Neural crest cell (in vitro differentiated cells): ENCODE data around the gene SLC39A11. TPM values are rescaled to one million over a fixed set of nuclear protein-coding genes. Genes with fewer than 3 reads are reported as not detected.

Experiments used
- DNase-seq: peaks from one replicate; pipeline ENCODE4 v3.0.0; 2021; ENCODE audit warnings: low read depth, mixed read lengths, low spot score
- H3K27ac Mint-ChIP-seq: one replicate; pipeline ENCODE4 v1.8.0; 2021; ENCODE audit warnings: mild to moderate bottlenecking, mixed read lengths; ENCODE audit not compliant: unreplicated experiment
- H3K27me3 Mint-ChIP-seq: 2 replicates; pipeline ENCODE4 v1.8.0; 2021; ENCODE audit warnings: low read depth, mild to moderate bottlenecking, mixed read lengths
- H3K36me3 Mint-ChIP-seq: 2 replicates; pipeline ENCODE4 v1.8.0; 2021; ENCODE audit warnings: low read depth, mild to moderate bottlenecking, mixed read lengths
- H3K4me1 Mint-ChIP-seq: 2 replicates; pipeline ENCODE4 v1.8.0; 2021; ENCODE audit warnings: mixed read lengths
- H3K4me3 Mint-ChIP-seq: one replicate; pipeline ENCODE4 v1.8.0; 2021; ENCODE audit warnings: mild to moderate bottlenecking, mixed read lengths
- H3K9me3 Mint-ChIP-seq: 2 replicates; pipeline ENCODE4 v1.8.0; 2021; ENCODE audit warnings: mixed read lengths
- total RNA-seq: library from RNA; stranded (reverse); gene quantifications from 2 replicates; pipeline ENCODE4 v1.2.1, GENCODE V29; 2021
- TF ChIP-seq, protein P1 (sequence below): fragments of 200-600 bp; sonication (generic); conservative IDR thresholded peaks from 2 replicates; pipeline ENCODE4 v1.5.0; 2021; ENCODE audit warnings: antibody characterized with exemption, mild to moderate bottlenecking

Gene SLC39A11
- total RNA-seq, 1 donor from 2014 or later, result 11.3 TPM

DNA sequence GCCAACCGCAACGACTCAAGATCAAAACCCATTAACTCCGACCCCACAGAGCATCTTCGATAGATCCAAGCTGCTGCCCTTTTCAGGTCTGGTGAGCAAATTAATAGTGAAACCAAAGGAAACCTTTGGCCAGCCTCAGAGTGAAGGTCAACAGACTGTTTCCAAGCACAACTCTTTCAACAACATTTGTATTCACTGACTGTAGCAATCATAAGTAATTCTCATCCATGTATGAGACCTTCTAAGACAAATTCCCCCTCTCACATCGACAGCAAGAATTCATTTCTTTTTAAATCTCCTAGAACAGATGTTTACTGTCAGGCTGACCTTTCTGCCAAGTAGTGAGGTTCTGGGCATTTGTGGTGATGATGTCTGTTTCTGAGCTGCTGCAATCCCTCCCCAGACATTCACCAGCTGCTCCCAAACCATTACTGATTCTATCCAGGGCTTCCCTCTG is 64.2 kb downstream of the SLC39A11 start:
- H3K4me1 Mint-ChIP-seq, result peaks cover 8% of the 10 kb centered on the region
- peaks cover 2% of the 10 kb centered on the region for H3K36me3 Mint-ChIP-seq
- peaks cover 3% of the 10 kb centered on the region for H3K9me3 Mint-ChIP-seq
- TF ChIP-seq, protein P1, sequence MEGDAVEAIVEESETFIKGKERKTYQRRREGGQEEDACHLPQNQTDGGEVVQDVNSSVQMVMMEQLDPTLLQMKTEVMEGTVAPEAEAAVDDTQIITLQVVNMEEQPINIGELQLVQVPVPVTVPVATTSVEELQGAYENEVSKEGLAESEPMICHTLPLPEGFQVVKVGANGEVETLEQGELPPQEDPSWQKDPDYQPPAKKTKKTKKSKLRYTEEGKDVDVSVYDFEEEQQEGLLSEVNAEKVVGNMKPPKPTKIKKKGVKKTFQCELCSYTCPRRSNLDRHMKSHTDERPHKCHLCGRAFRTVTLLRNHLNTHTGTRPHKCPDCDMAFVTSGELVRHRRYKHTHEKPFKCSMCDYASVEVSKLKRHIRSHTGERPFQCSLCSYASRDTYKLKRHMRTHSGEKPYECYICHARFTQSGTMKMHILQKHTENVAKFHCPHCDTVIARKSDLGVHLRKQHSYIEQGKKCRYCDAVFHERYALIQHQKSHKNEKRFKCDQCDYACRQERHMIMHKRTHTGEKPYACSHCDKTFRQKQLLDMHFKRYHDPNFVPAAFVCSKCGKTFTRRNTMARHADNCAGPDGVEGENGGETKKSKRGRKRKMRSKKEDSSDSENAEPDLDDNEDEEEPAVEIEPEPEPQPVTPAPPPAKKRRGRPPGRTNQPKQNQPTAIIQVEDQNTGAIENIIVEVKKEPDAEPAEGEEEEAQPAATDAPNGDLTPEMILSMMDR, result no peak
- H3K27me3 Mint-ChIP-seq, result no peaks in the 10 kb centered on the region
- no peak overlapping the region for H3K4me3 Mint-ChIP-seq
- DNase-seq, result no peak
- H3K27ac Mint-ChIP-seq, result no peak overlapping the region

DNA sequence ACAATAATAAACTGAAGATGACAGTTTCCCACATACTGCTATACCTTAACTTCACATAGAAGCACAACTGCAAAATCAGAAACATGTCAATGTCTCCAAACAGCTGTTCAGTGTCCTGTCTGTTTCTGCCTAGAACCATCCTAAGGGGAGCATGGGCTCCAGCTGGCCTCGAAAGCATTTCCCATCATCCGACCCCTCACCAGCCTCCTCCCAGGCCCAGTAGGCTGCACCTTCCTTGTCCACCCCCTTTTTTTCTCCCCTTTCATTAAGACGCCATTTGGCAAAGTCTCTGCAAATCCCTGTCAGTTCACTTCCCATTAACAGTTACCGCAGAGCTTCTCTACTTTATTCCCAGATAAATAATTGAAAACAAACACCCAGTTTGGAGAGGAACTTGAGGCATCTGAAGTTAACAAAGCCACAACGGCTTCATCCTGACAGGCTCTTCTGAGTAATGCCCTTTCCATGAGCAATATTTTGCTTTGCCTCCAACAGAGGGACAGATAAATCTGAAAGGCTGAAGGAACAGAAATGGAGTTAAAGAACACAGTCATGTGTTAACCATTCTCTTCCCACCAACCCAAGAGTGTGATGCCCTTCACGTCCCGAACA is 65.3 kb downstream of the SLC39A11 start:
- Mint-ChIP-seq H3K27ac (no peak overlapping the region), H3K4me3 (no peak overlapping the region), H3K4me1 (peaks cover 8% of the 10 kb centered on the region), H3K9me3 (no peaks in the 10 kb centered on the region), H3K36me3 (no peaks in the 10 kb centered on the region), H3K27me3 (no peaks in the 10 kb centered on the region)
- TF ChIP-seq, protein P1, result no peak
- DNase-seq, result no peak

DNA sequence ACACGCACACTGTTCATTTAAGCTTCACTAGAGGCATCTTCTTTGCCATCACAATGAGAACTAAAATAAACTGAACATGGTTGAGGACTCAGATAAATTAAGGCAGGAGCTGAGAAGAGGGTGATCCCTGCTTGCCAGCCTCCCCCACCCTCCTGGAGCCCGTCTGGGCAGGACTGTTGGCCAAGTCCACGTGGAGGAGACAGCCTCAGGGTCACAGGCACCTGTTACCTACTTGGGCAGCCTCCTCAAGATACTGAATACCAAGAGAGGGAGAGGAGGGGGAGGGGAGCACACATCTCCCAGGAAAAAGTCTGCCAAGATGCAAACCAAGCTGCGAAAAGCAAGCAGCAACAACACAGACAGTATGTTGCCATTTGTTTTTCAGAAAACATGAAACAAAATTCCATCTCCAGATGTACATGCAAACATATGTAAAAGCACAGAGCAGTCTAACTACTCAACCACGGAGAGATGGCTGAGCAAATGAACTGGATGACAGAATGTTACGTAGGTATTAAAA is 67.4 kb downstream of the SLC39A11 start:
- H3K36me3 Mint-ChIP-seq, result no peaks in the 10 kb centered on the region

DNA sequence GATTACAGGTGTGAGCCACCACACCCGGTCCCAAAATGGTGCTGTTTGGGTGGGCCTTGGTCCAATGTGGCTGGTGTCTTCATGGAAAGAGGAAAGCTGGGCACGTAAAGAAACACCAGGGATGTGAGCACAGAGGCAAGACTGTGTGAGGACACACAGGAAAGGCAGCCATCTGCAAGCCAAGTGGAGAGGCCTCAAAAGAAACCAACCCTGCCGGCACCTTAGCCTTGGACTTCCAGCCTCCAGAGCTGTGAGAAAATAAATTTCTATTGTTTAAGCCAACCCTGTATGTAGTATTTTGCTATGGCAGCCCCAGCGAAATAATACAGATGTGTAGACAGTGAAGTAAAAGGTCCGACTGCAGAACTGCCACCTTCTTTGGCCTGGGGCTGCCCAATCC is 68.7 kb downstream of the SLC39A11 start:
- Mint-ChIP-seq H3K9me3 (peaks cover 7% of the 10 kb centered on the region), H3K4me3 (no peak overlapping the region), H3K27me3 (no peaks in the 10 kb centered on the region), H3K27ac (no peak overlapping the region), H3K36me3 (no peaks in the 10 kb centered on the region), H3K4me1 (no peaks in the 10 kb centered on the region)
- DNase-seq, result no peak
- TF ChIP-seq, protein P1, result no peak

More for the DNA sequence above, 67.4 kb downstream of the SLC39A11 start:
- Mint-ChIP-seq H3K4me1 (peaks cover under 1% of the 10 kb centered on the region), H3K9me3 (peaks cover 3% of the 10 kb centered on the region), H3K4me3 (no peak overlapping the region), H3K27me3 (no peaks in the 10 kb centered on the region), H3K27ac (peak overlapping the region; percentile 43)
- TF ChIP-seq, protein P1, result no peak
- no peak for DNase-seq

DNA sequence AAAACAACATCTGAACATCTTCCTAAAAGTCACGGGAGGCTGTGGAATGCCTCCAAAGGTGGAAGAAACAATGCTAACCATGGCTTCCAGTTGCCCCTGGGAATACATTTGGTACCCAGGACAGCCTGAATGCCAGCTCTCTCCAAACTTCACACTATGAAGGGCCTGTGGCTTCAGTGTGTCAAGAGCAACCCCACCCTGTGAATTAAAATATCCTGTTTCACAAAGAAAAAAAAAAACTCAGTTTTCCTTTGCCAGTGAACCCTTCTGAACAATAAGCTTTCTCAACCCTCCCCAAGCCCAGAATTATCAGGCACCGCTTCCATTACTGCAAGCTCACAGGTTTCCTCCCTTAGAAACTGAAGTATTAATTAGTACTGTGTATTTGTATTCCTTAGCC is 69.8 kb downstream of the SLC39A11 start:
- Mint-ChIP-seq H3K9me3 (peaks cover 10% of the 10 kb centered on the region), H3K4me1 (no peaks in the 10 kb centered on the region), H3K27ac (no peak overlapping the region), H3K27me3 (no peaks in the 10 kb centered on the region), H3K36me3 (no peaks in the 10 kb centered on the region), H3K4me3 (no peak overlapping the region)
- DNase-seq, result no peak
- TF ChIP-seq, protein P1, result no peak
